ENCODE data around the gene MRGPRG.
"Not testable (repeated sequence)": the region's sequence is repeated elsewhere in the genome, so short reads cannot be mapped to it uniquely, and the experiment has no call there.

MRGPRG gene

GRCh38 chr11:3218483-3219280 lies at the start of gene MRGPRG:
Gene MRGPRG (minus strand): TSS chr11:3218813. CDS start chr11:3218813, 0 bp downstream.
- H3K4me1 ChIP-seq (ENCODE audit: control insufficient read depth, insufficient read depth, low read length), result no peaks in the 10 kb centered on the region
- peaks cover 3% of the 10 kb centered on the region for H3K27me3 ChIP-seq (ENCODE audit: control insufficient read depth, insufficient read depth, low read length)
- no peak within 1 kb of the TSS for H3K9ac ChIP-seq (ENCODE audit: low read depth, low read length)
- H3K36me3 ChIP-seq (ENCODE audit: control insufficient read depth, insufficient read depth, low read length), result no peaks in the 10 kb centered on the region
- no peaks in the 10 kb centered on the region for H3K9me3 ChIP-seq (ENCODE audit: control insufficient read depth, insufficient read depth, low read length)
- no peak within 1 kb of the TSS for H3K4me3 ChIP-seq (ENCODE audit: low read depth, low read length)

- not testable (repeated sequence) for H3K36me3 ChIP-seq (ENCODE audit: control insufficient read depth, insufficient read depth, low read length); H3K9ac ChIP-seq (ENCODE audit: low read depth, low read length); H3K4me3 ChIP-seq (ENCODE audit: low read depth, low read length); H3K27me3 ChIP-seq (ENCODE audit: control insufficient read depth, insufficient read depth, low read length); H3K4me1 ChIP-seq (ENCODE audit: control insufficient read depth, insufficient read depth, low read length); H3K9me3 ChIP-seq (ENCODE audit: control insufficient read depth, insufficient read depth, low read length)
Observed at GRCh38 chr11:3262548-3262947, 43.9 kb upstream of the MRGPRG start.

GRCh38 chr11:3261831-3262230 lies 43.2 kb upstream of the MRGPRG start:
- H3K36me3 ChIP-seq (ENCODE audit: control insufficient read depth, insufficient read depth, low read length); H3K9ac ChIP-seq (ENCODE audit: low read depth, low read length); H3K4me1 ChIP-seq (ENCODE audit: control insufficient read depth, insufficient read depth, low read length); H3K9me3 ChIP-seq (ENCODE audit: control insufficient read depth, insufficient read depth, low read length); H3K4me3 ChIP-seq (ENCODE audit: low read depth, low read length); H3K27me3 ChIP-seq (ENCODE audit: control insufficient read depth, insufficient read depth, low read length): not testable (repeated sequence)

GRCh38 chr11:3257509-3257908 lies 38.9 kb upstream of the MRGPRG start:
- H3K4me3 ChIP-seq (ENCODE audit: low read depth, low read length); H3K27me3 ChIP-seq (ENCODE audit: control insufficient read depth, insufficient read depth, low read length); H3K9ac ChIP-seq (ENCODE audit: low read depth, low read length); H3K36me3 ChIP-seq (ENCODE audit: control insufficient read depth, insufficient read depth, low read length); H3K4me1 ChIP-seq (ENCODE audit: control insufficient read depth, insufficient read depth, low read length); H3K9me3 ChIP-seq (ENCODE audit: control insufficient read depth, insufficient read depth, low read length): not testable (repeated sequence)

- H3K4me1 ChIP-seq (ENCODE audit: control insufficient read depth, insufficient read depth, low read length); H3K27me3 ChIP-seq (ENCODE audit: control insufficient read depth, insufficient read depth, low read length); H3K9ac ChIP-seq (ENCODE audit: low read depth, low read length); H3K4me3 ChIP-seq (ENCODE audit: low read depth, low read length); H3K9me3 ChIP-seq (ENCODE audit: control insufficient read depth, insufficient read depth, low read length); H3K36me3 ChIP-seq (ENCODE audit: control insufficient read depth, insufficient read depth, low read length): not testable (repeated sequence)
Observed at GRCh38 chr11:3255241-3255640, 36.6 kb upstream of the MRGPRG start.

- H3K27me3 ChIP-seq (ENCODE audit: control insufficient read depth, insufficient read depth, low read length); H3K4me3 ChIP-seq (ENCODE audit: low read depth, low read length); H3K9ac ChIP-seq (ENCODE audit: low read depth, low read length); H3K4me1 ChIP-seq (ENCODE audit: control insufficient read depth, insufficient read depth, low read length); H3K9me3 ChIP-seq (ENCODE audit: control insufficient read depth, insufficient read depth, low read length); H3K36me3 ChIP-seq (ENCODE audit: control insufficient read depth, insufficient read depth, low read length): not testable (repeated sequence)
Observed at GRCh38 chr11:3254773-3255172, 36.2 kb upstream of the MRGPRG start.

- Histone ChIP-seq H3K9me3 (ENCODE audit: control insufficient read depth, insufficient read depth, low read length) (peaks cover 6% of the 10 kb centered on the region), H3K4me3 (ENCODE audit: low read depth, low read length) (no peak overlapping the region), H3K9ac (ENCODE audit: low read depth, low read length) (no peak overlapping the region), H3K36me3 (ENCODE audit: control insufficient read depth, insufficient read depth, low read length) (no peaks in the 10 kb centered on the region), H3K27me3 (ENCODE audit: control insufficient read depth, insufficient read depth, low read length) (no peaks in the 10 kb centered on the region), H3K4me1 (ENCODE audit: control insufficient read depth, insufficient read depth, low read length) (no peaks in the 10 kb centered on the region)
Observed at GRCh38 chr11:3245071-3245470, 26.5 kb upstream of the MRGPRG start.

- Histone ChIP-seq H3K4me3 (ENCODE audit: low read depth, low read length) (no peak overlapping the region), H3K27me3 (ENCODE audit: control insufficient read depth, insufficient read depth, low read length) (no peaks in the 10 kb centered on the region), H3K9me3 (ENCODE audit: control insufficient read depth, insufficient read depth, low read length) (peaks cover 6% of the 10 kb centered on the region), H3K4me1 (ENCODE audit: control insufficient read depth, insufficient read depth, low read length) (no peaks in the 10 kb centered on the region), H3K36me3 (ENCODE audit: control insufficient read depth, insufficient read depth, low read length) (no peaks in the 10 kb centered on the region), H3K9ac (ENCODE audit: low read depth, low read length) (no peak overlapping the region)
Observed at GRCh38 chr11:3243880-3244279, 25.3 kb upstream of the MRGPRG start.

- H3K9me3 ChIP-seq (ENCODE audit: control insufficient read depth, insufficient read depth, low read length), result no peaks in the 10 kb centered on the region
- no peak overlapping the region for H3K4me3 ChIP-seq (ENCODE audit: low read depth, low read length)
- no peak overlapping the region for H3K9ac ChIP-seq (ENCODE audit: low read depth, low read length)
- H3K36me3 ChIP-seq (ENCODE audit: control insufficient read depth, insufficient read depth, low read length), result no peaks in the 10 kb centered on the region
- no peaks in the 10 kb centered on the region for H3K27me3 ChIP-seq (ENCODE audit: control insufficient read depth, insufficient read depth, low read length)
- H3K4me1 ChIP-seq (ENCODE audit: control insufficient read depth, insufficient read depth, low read length), result no peaks in the 10 kb centered on the region
Observed at GRCh38 chr11:3237119-3237518, 18.5 kb upstream of the MRGPRG start.

GRCh38 chr11:3234846-3235245 lies 16.2 kb upstream of the MRGPRG start:
- Histone ChIP-seq H3K4me3 (ENCODE audit: low read depth, low read length) (no peak overlapping the region), H3K4me1 (ENCODE audit: control insufficient read depth, insufficient read depth, low read length) (no peaks in the 10 kb centered on the region), H3K9me3 (ENCODE audit: control insufficient read depth, insufficient read depth, low read length) (no peaks in the 10 kb centered on the region)

GRCh38 chr11:3232956-3233355 lies 14.3 kb upstream of the MRGPRG start:
- H3K36me3 ChIP-seq (ENCODE audit: control insufficient read depth, insufficient read depth, low read length), result no peaks in the 10 kb centered on the region
- no peaks in the 10 kb centered on the region for H3K9me3 ChIP-seq (ENCODE audit: control insufficient read depth, insufficient read depth, low read length)
- H3K9ac ChIP-seq (ENCODE audit: low read depth, low read length), result no peak overlapping the region
- no peak overlapping the region for H3K4me3 ChIP-seq (ENCODE audit: low read depth, low read length)
- no peaks in the 10 kb centered on the region for H3K4me1 ChIP-seq (ENCODE audit: control insufficient read depth, insufficient read depth, low read length)
- no peaks in the 10 kb centered on the region for H3K27me3 ChIP-seq (ENCODE audit: control insufficient read depth, insufficient read depth, low read length)

More at GRCh38 chr11:3234846-3235245, 16.2 kb upstream of the MRGPRG start:
- Histone ChIP-seq H3K27me3 (ENCODE audit: control insufficient read depth, insufficient read depth, low read length) (no peaks in the 10 kb centered on the region), H3K9ac (ENCODE audit: low read depth, low read length) (no peak overlapping the region), H3K36me3 (ENCODE audit: control insufficient read depth, insufficient read depth, low read length) (no peaks in the 10 kb centered on the region)

- Histone ChIP-seq H3K9me3 (ENCODE audit: control insufficient read depth, insufficient read depth, low read length) (no peaks in the 10 kb centered on the region), H3K9ac (ENCODE audit: low read depth, low read length) (no peak within 1 kb of the TSS), H3K36me3 (ENCODE audit: control insufficient read depth, insufficient read depth, low read length) (no peaks in the 10 kb centered on the region), H3K27me3 (ENCODE audit: control insufficient read depth, insufficient read depth, low read length) (no peaks in the 10 kb centered on the region), H3K4me3 (ENCODE audit: low read depth, low read length) (no peak within 1 kb of the TSS), H3K4me1 (ENCODE audit: control insufficient read depth, insufficient read depth, low read length) (no peaks in the 10 kb centered on the region)
Observed at GRCh38 chr11:3231851-3232744, 13.5 kb upstream of the MRGPRG start, which contains the start of gene MRGPRE. Gene MRGPRE (minus strand): TSS chr11:3232417. CDS start chr11:3228799, 3,618 bp downstream.
